OCI-LY1 (cell line): ENCODE data around the gene CPSF6.

Experiments used
- EZH2 ChIP-seq: fragments of 200-600 bp; sonication (generic), shearing (Covaris generic); IDR thresholded peaks from 2 replicates; pipeline ENCODE4 v1.8.0; 2017; ENCODE audit warnings: borderline replicate concordance, mixed run types, mild to moderate bottlenecking, antibody characterized with exemption, low read length, moderate library complexity, mixed read lengths
- TF ChIP-seq, protein P1 (sequence below): fragments of 200-600 bp; sonication (generic), shearing (Covaris generic); IDR thresholded peaks from 2 replicates; pipeline ENCODE4 v1.5.1; 2017; ENCODE audit warnings: mild to moderate bottlenecking, antibody characterized with exemption, low read length, moderate library complexity, mixed read lengths

DNA sequence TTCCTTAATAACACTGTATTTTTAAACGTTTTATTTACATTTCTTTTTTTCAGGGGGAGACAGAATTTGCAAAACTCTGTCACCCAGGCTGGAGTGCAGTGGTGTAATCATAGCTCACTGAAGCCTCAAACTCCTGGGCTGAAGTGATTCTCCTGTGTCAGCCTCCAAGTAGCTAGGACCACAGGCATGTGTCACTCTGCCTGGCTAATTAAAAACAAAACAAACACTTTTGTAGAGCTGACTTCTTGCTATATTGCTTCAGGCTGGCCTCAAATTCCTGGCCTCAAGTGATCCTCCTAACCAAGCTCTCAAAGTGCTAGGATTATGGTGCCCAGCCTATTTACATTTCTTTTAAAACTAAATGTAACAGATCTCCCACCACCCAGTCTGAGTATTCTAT lies 12.7 kb downstream of the CPSF6 start:
- TF ChIP-seq, protein P1, sequence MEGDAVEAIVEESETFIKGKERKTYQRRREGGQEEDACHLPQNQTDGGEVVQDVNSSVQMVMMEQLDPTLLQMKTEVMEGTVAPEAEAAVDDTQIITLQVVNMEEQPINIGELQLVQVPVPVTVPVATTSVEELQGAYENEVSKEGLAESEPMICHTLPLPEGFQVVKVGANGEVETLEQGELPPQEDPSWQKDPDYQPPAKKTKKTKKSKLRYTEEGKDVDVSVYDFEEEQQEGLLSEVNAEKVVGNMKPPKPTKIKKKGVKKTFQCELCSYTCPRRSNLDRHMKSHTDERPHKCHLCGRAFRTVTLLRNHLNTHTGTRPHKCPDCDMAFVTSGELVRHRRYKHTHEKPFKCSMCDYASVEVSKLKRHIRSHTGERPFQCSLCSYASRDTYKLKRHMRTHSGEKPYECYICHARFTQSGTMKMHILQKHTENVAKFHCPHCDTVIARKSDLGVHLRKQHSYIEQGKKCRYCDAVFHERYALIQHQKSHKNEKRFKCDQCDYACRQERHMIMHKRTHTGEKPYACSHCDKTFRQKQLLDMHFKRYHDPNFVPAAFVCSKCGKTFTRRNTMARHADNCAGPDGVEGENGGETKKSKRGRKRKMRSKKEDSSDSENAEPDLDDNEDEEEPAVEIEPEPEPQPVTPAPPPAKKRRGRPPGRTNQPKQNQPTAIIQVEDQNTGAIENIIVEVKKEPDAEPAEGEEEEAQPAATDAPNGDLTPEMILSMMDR, result no peak
- TF ChIP-seq EZH2, result no peak
